CD4-positive, alpha-beta T cell (primary cell): ENCODE measurements around the gene SEC11C. TPM values are rescaled to one million over a fixed set of nuclear protein-coding genes. Genes with fewer than 3 reads are reported as not detected.

Source experiments
- ATAC-seq: fragments of 200-7000 bp; cut with Tn5 transposase; one replicate; pipeline ENCODE4 v1.10.0; 2022; ENCODE audit warnings: mild to moderate bottlenecking; ENCODE audit not compliant: poor library complexity
- CTCF ChIA-PET: fragments of 350-600 bp; sonication (Branson Sonifier 250); formaldehyde crosslinking; loops from one replicate; lab custom pipeline; 2021; ENCODE audit warnings: antibody characterized with exemption, inconsistent platforms; lab: Charles Lee
- POLR2A ChIA-PET: fragments of 350-600 bp; sonication (Branson Sonifier 250); formaldehyde crosslinking; loops from one replicate; lab custom pipeline; 2021; ENCODE audit warnings: antibody characterized with exemption, inconsistent platforms; lab: Charles Lee
- DNase-seq, 14 experiments: peaks; one replicate each; pipeline ENCODE4 v3.0.0-alpha.2; 2013 to 2020; ENCODE audit warnings: mixed read lengths in 2 of 14
- H3K27ac ChIP-seq, 2 donors: one replicate each; pipeline versions ENCODE4 v1.5.1 to v1.7.0; 2013; ENCODE audit warnings: low read length in 2 of 2, low read depth in 1 of 2, mild to moderate bottlenecking in 1 of 2
- H3K27me3 ChIP-seq, 2 experiments: 1 replicate in 1 of 2; 2 replicates in 1 of 2; pipeline versions ENCODE4 v1.6.1 to v1.7.0; 2013; ENCODE audit warnings: low read length in 2 of 2, control low read depth in 1 of 2, mild to moderate bottlenecking in 1 of 2, moderate library complexity in 1 of 2; ENCODE audit not compliant: insufficient read depth in 2 of 2, control insufficient read depth in 1 of 2
- H3K36me3 ChIP-seq: one replicate; pipeline ENCODE4 v1.6.1; 2013; ENCODE audit warnings: low read length, control low read depth; ENCODE audit not compliant: insufficient read depth
- H3K4me1 ChIP-seq: one replicate; pipeline ENCODE4 v1.6.1; 2013; ENCODE audit warnings: low read length, control low read depth; ENCODE audit not compliant: insufficient read depth
- H3K4me3 ChIP-seq: one replicate; pipeline ENCODE4 v1.5.1; 2013; ENCODE audit warnings: mild to moderate bottlenecking, low read length, moderate library complexity
- H3K9me3 ChIP-seq, 2 experiments: 1 replicate in 1 of 2; 2 replicates in 1 of 2; pipeline versions ENCODE4 v1.6.1 to v1.7.0; 2013; ENCODE audit warnings: low read length in 2 of 2, mild to moderate bottlenecking in 2 of 2, control low read depth in 1 of 2, moderate library complexity in 1 of 2; ENCODE audit not compliant: control insufficient read depth in 1 of 2, insufficient read depth in 1 of 2
- H3K27ac Mint-ChIP-seq: one replicate; pipeline ENCODE4 v1.8.0; 2020; ENCODE audit warnings: mixed read lengths
- H3K27me3 Mint-ChIP-seq: one replicate; pipeline ENCODE4 v1.8.0; 2021; ENCODE audit warnings: mixed read lengths
- H3K36me3 Mint-ChIP-seq: one replicate; pipeline ENCODE4 v1.8.0; 2021; ENCODE audit warnings: low read depth, mixed read lengths
- H3K4me1 Mint-ChIP-seq: one replicate; pipeline ENCODE4 v1.8.0; 2021; ENCODE audit warnings: low read depth, mixed read lengths
- H3K4me3 Mint-ChIP-seq: one replicate; pipeline ENCODE4 v1.8.0; 2020; ENCODE audit warnings: mild to moderate bottlenecking, mixed read lengths
- H3K9me3 Mint-ChIP-seq: one replicate; pipeline ENCODE4 v1.8.0; 2020; ENCODE audit warnings: mixed read lengths
- intact Hi-C, 2 experiments: fragments of 100-400 bp; cut with DNase I in 1 of 2; cut with micrococcal nuclease in 1 of 2; formaldehyde crosslinking; loops; one replicate each; pipeline versions ENCODE4 v1.15.1 to v1.9.0; 2023 to 2025; cut with DNase I, micrococcal nuclease
- total RNA-seq, 174 experiments: library from RNA in 2 of 174; stranded (reverse) in 2 of 174; gene quantifications; one replicate each; pipeline ENCODE4 v1.2.3 and lab custom pipeline; 2021 to 2026
- TF ChIP-seq, protein P1 (sequence below): fragments of 200-600 bp; IDR thresholded peaks from one replicate; pipeline ENCODE4 v1.8.0; 2022; ENCODE audit warnings: antibody characterized with exemption, mild to moderate bottlenecking

Gene SEC11C
- total RNA-seq, 2 experiments from 2014 or later = 42.0 to 44.1 TPM

GRCh38 chr18:59109375-59109774 lies 30.3 kb upstream of the SEC11C start:
- H3K4me1 Mint-ChIP-seq = no peaks in the 10 kb centered on the region
- H3K4me3 Mint-ChIP-seq = no peak overlapping the region
- H3K4me1 ChIP-seq = no peaks in the 10 kb centered on the region
- intact Hi-C loops = no loop called here
- ChIA-PET POLR2A (no interaction called here), CTCF (no interaction called here)
- no peaks in the 10 kb centered on the region for H3K36me3 ChIP-seq
- no peaks in the 10 kb centered on the region for H3K9me3 Mint-ChIP-seq
- no peak overlapping the region for H3K27ac Mint-ChIP-seq
- ATAC-seq = no peak
- peaks cover 26 to 51% of the 10 kb centered on the region in 2 experiments for H3K27me3 ChIP-seq
- TF ChIP-seq, protein P1, sequence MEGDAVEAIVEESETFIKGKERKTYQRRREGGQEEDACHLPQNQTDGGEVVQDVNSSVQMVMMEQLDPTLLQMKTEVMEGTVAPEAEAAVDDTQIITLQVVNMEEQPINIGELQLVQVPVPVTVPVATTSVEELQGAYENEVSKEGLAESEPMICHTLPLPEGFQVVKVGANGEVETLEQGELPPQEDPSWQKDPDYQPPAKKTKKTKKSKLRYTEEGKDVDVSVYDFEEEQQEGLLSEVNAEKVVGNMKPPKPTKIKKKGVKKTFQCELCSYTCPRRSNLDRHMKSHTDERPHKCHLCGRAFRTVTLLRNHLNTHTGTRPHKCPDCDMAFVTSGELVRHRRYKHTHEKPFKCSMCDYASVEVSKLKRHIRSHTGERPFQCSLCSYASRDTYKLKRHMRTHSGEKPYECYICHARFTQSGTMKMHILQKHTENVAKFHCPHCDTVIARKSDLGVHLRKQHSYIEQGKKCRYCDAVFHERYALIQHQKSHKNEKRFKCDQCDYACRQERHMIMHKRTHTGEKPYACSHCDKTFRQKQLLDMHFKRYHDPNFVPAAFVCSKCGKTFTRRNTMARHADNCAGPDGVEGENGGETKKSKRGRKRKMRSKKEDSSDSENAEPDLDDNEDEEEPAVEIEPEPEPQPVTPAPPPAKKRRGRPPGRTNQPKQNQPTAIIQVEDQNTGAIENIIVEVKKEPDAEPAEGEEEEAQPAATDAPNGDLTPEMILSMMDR = no peak
- no peak overlapping the region for H3K4me3 ChIP-seq
- DNase-seq = no peak
- H3K9me3 ChIP-seq = no peaks in the 10 kb centered on the region
- H3K36me3 Mint-ChIP-seq = no peaks in the 10 kb centered on the region
- H3K27me3 Mint-ChIP-seq = peaks cover 90% of the 10 kb centered on the region
- no peak overlapping the region for H3K27ac ChIP-seq

DNA sequence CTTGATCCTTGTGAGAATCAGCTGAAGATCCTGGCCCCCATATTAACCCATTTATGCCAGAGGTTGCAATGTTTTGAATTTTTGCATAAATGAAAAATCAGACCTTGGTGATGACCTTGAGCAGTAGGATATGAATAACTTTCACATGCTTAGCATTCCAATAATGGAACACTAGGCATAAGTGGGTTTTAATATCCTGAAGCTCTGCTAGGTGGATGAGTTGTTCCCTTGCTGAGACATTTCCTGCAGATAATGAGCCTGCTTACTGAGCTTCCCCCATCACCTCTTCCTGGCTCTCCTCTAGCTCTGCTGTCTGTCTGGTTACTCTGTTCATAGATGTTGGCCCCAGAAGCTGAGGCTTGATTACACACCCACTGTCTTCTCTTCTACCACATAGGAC lies 25.5 kb upstream of the SEC11C start:
- Mint-ChIP-seq H3K4me3 (no peak overlapping the region), H3K27ac (no peak overlapping the region), H3K36me3 (no peaks in the 10 kb centered on the region), H3K4me1 (no peaks in the 10 kb centered on the region), H3K9me3 (no peaks in the 10 kb centered on the region), H3K27me3 (peaks cover 75% of the 10 kb centered on the region)
- Histone ChIP-seq H3K4me3 (no peak overlapping the region), H3K36me3 (no peaks in the 10 kb centered on the region), H3K27ac (no peak overlapping the region), H3K4me1 (no peaks in the 10 kb centered on the region), H3K9me3 (peaks cover 0 to 3% of the 10 kb centered on the region in 2 experiments), H3K27me3 (peaks cover 17 to 34% of the 10 kb centered on the region in 2 experiments)
- TF ChIP-seq, protein P1 = no peak
- ChIA-PET POLR2A (no interaction called here), CTCF (no interaction called here)
- ATAC-seq (no peak), DNase-seq (no peak)
- intact Hi-C loops = no loop called here

DNA sequence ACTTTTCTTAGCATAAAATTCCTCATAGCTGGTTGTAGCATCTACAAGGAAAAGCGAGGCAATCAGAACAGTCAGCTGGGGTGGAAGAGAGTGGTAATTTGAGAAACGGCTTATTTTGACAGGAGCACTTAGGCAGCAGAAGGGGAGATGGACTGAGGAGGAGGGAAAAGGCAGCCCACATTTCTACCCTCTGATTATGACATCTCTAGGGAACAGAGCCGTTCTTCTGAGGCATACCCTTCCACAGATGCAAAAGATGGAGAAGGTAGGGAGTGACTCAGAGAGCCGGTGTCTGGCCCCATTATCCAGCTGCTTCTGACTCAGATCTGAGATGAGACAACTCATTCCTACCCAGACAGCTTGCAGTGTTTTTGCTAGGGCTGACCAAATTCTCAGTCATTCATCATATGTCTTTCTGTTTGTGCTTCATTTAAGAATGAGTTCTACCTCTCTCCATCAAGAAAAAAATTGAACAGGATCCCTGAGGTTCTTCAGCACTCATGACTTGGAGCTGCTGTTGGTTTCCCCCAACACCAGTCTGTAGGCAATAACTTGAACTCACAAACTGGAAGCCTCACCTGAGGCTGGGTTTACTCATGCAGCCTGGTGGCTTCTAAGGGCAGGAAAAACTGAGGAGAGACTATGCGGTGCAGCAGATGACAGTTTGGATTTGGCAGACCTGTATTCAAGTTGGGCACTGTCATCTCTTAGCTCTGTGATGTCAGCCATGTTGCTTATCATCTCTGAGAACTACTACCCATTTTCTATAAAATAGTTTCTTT lies 15.9 kb upstream of the SEC11C start:
- Histone ChIP-seq H3K4me3 (no peak overlapping the region), H3K9me3 (peaks cover 0 to 1% of the 10 kb centered on the region in 2 experiments), H3K4me1 (no peaks in the 10 kb centered on the region), H3K27ac (no peak overlapping the region), H3K36me3 (no peaks in the 10 kb centered on the region), H3K27me3 (peaks cover 2 to 7% of the 10 kb centered on the region in 2 experiments)
- TF ChIP-seq, protein P1 = no peak
- DNase-seq (no peak), ATAC-seq (no peak)
- POLR2A ChIA-PET = no interaction called here
- Mint-ChIP-seq H3K27ac (no peak overlapping the region), H3K4me1 (no peaks in the 10 kb centered on the region), H3K9me3 (no peaks in the 10 kb centered on the region), H3K36me3 (no peaks in the 10 kb centered on the region), H3K27me3 (peaks cover 52% of the 10 kb centered on the region), H3K4me3 (no peak overlapping the region)
- intact Hi-C loops = no loop called here
- CTCF ChIA-PET = no interaction called here
